Adipocyte (in vitro differentiated cells): ENCODE data around the gene A4GNT.

ENCODE experiments used
- DNase-seq: peaks from one replicate; pipeline ENCODE4 v3.0.0-alpha.2; 2015; ENCODE audit warnings: low read depth
- H3K27me3 ChIP-seq: replicated peaks from 2 replicates; pipeline ENCODE4 v1.7.0; 2013; ENCODE audit warnings: mild to moderate bottlenecking, low read length, moderate library complexity; ENCODE audit not compliant: control insufficient read depth, insufficient read depth
- H3K36me3 ChIP-seq: 2 replicates; pipeline ENCODE4 v1.7.0; 2013; ENCODE audit warnings: low read length, mild to moderate bottlenecking, moderate library complexity; ENCODE audit not compliant: control insufficient read depth, insufficient read depth, severe bottlenecking
- H3K4me1 ChIP-seq: 2 replicates; pipeline ENCODE4 v1.7.0; 2013; ENCODE audit warnings: mild to moderate bottlenecking, low read length, moderate library complexity; ENCODE audit not compliant: control insufficient read depth, insufficient read depth
- H3K4me3 ChIP-seq: 2 replicates; pipeline ENCODE4 v1.7.0; 2013; ENCODE audit warnings: mild to moderate bottlenecking, low read length, moderate library complexity
- H3K9ac ChIP-seq: 2 replicates; pipeline ENCODE4 v1.7.0; 2013; ENCODE audit warnings: mild to moderate bottlenecking, low read length, moderate library complexity
- H3K9me3 ChIP-seq: 2 replicates; pipeline ENCODE4 v1.7.0; 2013; ENCODE audit warnings: mild to moderate bottlenecking, low read length, moderate library complexity; ENCODE audit not compliant: control insufficient read depth

A4GNT gene

GRCh38 chr3:138139691-138140090 is 7.5 kb upstream of the A4GNT start:
- Histone ChIP-seq H3K4me3 (no peak overlapping the region), H3K27me3 (no peaks in the 10 kb centered on the region), H3K4me1 (peaks cover 2% of the 10 kb centered on the region), H3K9ac (no peak overlapping the region), H3K36me3 (no peaks in the 10 kb centered on the region), H3K9me3 (no peaks in the 10 kb centered on the region)
- DNase-seq: no peak

GRCh38 chr3:138137861-138138260 is 5.7 kb upstream of the A4GNT start:
- no peak for DNase-seq

GRCh38 chr3:138136201-138136600 is 4.0 kb upstream of the A4GNT start:
- peaks cover 2% of the 10 kb centered on the region for H3K4me1 ChIP-seq
- H3K36me3 ChIP-seq: no peaks in the 10 kb centered on the region
- H3K4me3 ChIP-seq: no peak overlapping the region
- H3K9ac ChIP-seq: no peak overlapping the region
- DNase-seq: no peak
- no peaks in the 10 kb centered on the region for H3K9me3 ChIP-seq
- no peaks in the 10 kb centered on the region for H3K27me3 ChIP-seq

More at GRCh38 chr3:138137861-138138260, 5.7 kb upstream of the A4GNT start:
- H3K9me3 ChIP-seq: no peaks in the 10 kb centered on the region
- H3K36me3 ChIP-seq: no peaks in the 10 kb centered on the region
- H3K9ac ChIP-seq: no peak overlapping the region
- H3K4me3 ChIP-seq: no peak overlapping the region
- peaks cover 2% of the 10 kb centered on the region for H3K4me1 ChIP-seq
- no peaks in the 10 kb centered on the region for H3K27me3 ChIP-seq

GRCh38 chr3:138135833-138136194 is 3.6 kb upstream of the A4GNT start:
- DNase-seq: no peak
- Histone ChIP-seq H3K4me3 (no peak overlapping the region), H3K9ac (no peak overlapping the region), H3K36me3 (no peaks in the 10 kb centered on the region), H3K9me3 (no peaks in the 10 kb centered on the region), H3K4me1 (no peaks in the 10 kb centered on the region), H3K27me3 (no peaks in the 10 kb centered on the region)

GRCh38 chr3:138135146-138135832 is 3.1 kb upstream of the A4GNT start:
- no peak for DNase-seq
- Histone ChIP-seq H3K36me3 (no peaks in the 10 kb centered on the region), H3K4me3 (no peak overlapping the region), H3K4me1 (no peaks in the 10 kb centered on the region), H3K9ac (no peak overlapping the region), H3K9me3 (no peaks in the 10 kb centered on the region), H3K27me3 (no peaks in the 10 kb centered on the region)

- Histone ChIP-seq H3K4me1 (peaks cover 18% of the 10 kb centered on the region), H3K27me3 (no peaks in the 10 kb centered on the region), H3K4me3 (no peak overlapping the region), H3K36me3 (no peaks in the 10 kb centered on the region), H3K9ac (no peak overlapping the region), H3K9me3 (peaks cover 4% of the 10 kb centered on the region)
- DNase-seq: no peak
These were observed 4.4 kb downstream of the A4GNT start for GRCh38 chr3:138127636-138128365.

- peak; percentile 68 for DNase-seq
- peaks cover 4% of the 10 kb centered on the region for H3K9me3 ChIP-seq
- H3K36me3 ChIP-seq: no peaks in the 10 kb centered on the region
- peak overlapping the region; percentile 42 for H3K4me3 ChIP-seq
- no peaks in the 10 kb centered on the region for H3K27me3 ChIP-seq
- H3K9ac ChIP-seq: peak overlapping the region; percentile 4
- H3K4me1 ChIP-seq: peaks cover 18% of the 10 kb centered on the region
These were observed 6.5 kb downstream of the A4GNT start for GRCh38 chr3:138125548-138126221.

- H3K27me3 ChIP-seq: no peaks in the 10 kb centered on the region
- peak overlapping the region; percentile 4 for H3K9ac ChIP-seq
- peaks cover 4% of the 10 kb centered on the region for H3K9me3 ChIP-seq
- H3K4me3 ChIP-seq: peak overlapping the region; percentile 42
- peak; percentile 76 for DNase-seq
- peaks cover 18% of the 10 kb centered on the region for H3K4me1 ChIP-seq
- H3K36me3 ChIP-seq: no peaks in the 10 kb centered on the region
These were observed 7.4 kb downstream of the A4GNT start for GRCh38 chr3:138124706-138125355.

GRCh38 chr3:138124188-138124587 is 8.0 kb downstream of the A4GNT start:
- no peaks in the 10 kb centered on the region for H3K36me3 ChIP-seq
- H3K4me3 ChIP-seq: no peak overlapping the region
- no peak overlapping the region for H3K9ac ChIP-seq
- no peaks in the 10 kb centered on the region for H3K27me3 ChIP-seq
- peaks cover 18% of the 10 kb centered on the region for H3K4me1 ChIP-seq
- no peak for DNase-seq
- peaks cover 4% of the 10 kb centered on the region for H3K9me3 ChIP-seq

GRCh38 chr3:138119423-138119766 is 12.8 kb downstream of the A4GNT start:
- no peak for DNase-seq
- H3K27me3 ChIP-seq: no peaks in the 10 kb centered on the region

More at GRCh38 chr3:138119423-138119766, 12.8 kb downstream of the A4GNT start:
- peaks cover 4% of the 10 kb centered on the region for H3K9me3 ChIP-seq
- H3K9ac ChIP-seq: no peak overlapping the region
- H3K36me3 ChIP-seq: no peaks in the 10 kb centered on the region
- peaks cover 22% of the 10 kb centered on the region for H3K4me1 ChIP-seq
- H3K4me3 ChIP-seq: no peak overlapping the region
